ENCODE measurements around the gene PRR29.
"Not testable (repeated sequence)": the region's sequence is repeated elsewhere in the genome, so short reads cannot be mapped to it uniquely, and the experiment has no call there.

The PRR29 gene

GRCh38 chr17:63996430-63997182, 1.5 kb upstream of the PRR29 start:
- no peak for DNase-seq (ENCODE audit: low read depth in 1 of 2, low spot score in 1 of 2)

- no peak for DNase-seq (ENCODE audit: low read depth in 1 of 2, low spot score in 1 of 2)
Measured at GRCh38 chr17:63997341-63998048, 656 bp upstream of the PRR29 start.

GRCh38 chr17:63998721-63999679, 849 bp downstream of the PRR29 start:
- DNase-seq (ENCODE audit: low read depth in 1 of 2, low spot score in 1 of 2) = no peak

GRCh38 chr17:63999680-64000531, 1.8 kb downstream of the PRR29 start:
- DNase-seq (ENCODE audit: low read depth in 1 of 2, low spot score in 1 of 2) = no peak

GRCh38 chr17:64001091-64001579, 3.0 kb downstream of the PRR29 start:
- no peak for DNase-seq (ENCODE audit: low read depth in 1 of 2, low spot score in 1 of 2)

GRCh38 chr17:64001763-64002529, 3.8 kb downstream of the PRR29 start:
- no peak for DNase-seq (ENCODE audit: low read depth in 1 of 2, low spot score in 1 of 2)

- DNase-seq (ENCODE audit: low read depth in 1 of 2, low spot score in 1 of 2) = no peak
Measured at GRCh38 chr17:64002658-64003525, 4.7 kb downstream of the PRR29 start.

GRCh38 chr17:64003526-64004121, 5.5 kb downstream of the PRR29 start:
- DNase-seq (ENCODE audit: low read depth in 1 of 2, low spot score in 1 of 2) = no peak

- DNase-seq (ENCODE audit: low read depth in 1 of 2, low spot score in 1 of 2) = no peak
Measured at GRCh38 chr17:64004218-64004770, 6.1 kb downstream of the PRR29 start.

- no peak for DNase-seq (ENCODE audit: low read depth in 1 of 2, low spot score in 1 of 2)
Measured at GRCh38 chr17:64004903-64005733, 7.0 kb downstream of the PRR29 start.

GRCh38 chr17:64005734-64006167, 7.6 kb downstream of the PRR29 start:
- no peak for DNase-seq (ENCODE audit: low read depth in 1 of 2, low spot score in 1 of 2)

GRCh38 chr17:64006361-64007088, 8.4 kb downstream of the PRR29 start:
- DNase-seq (ENCODE audit: low read depth in 1 of 2, low spot score in 1 of 2) = no peak

GRCh38 chr17:64007089-64007837, 9.1 kb downstream of the PRR29 start:
- not testable (repeated sequence) for DNase-seq (ENCODE audit: low read depth in 1 of 2, low spot score in 1 of 2)

- no peak for DNase-seq (ENCODE audit: low read depth in 1 of 2, low spot score in 1 of 2)
Measured at GRCh38 chr17:64007838-64008282, 9.7 kb downstream of the PRR29 start.

- DNase-seq (ENCODE audit: low read depth in 1 of 2, low spot score in 1 of 2) = no peak
Measured at GRCh38 chr17:64008346-64008745, 10.2 kb downstream of the PRR29 start.

- no peak for DNase-seq (ENCODE audit: low read depth in 1 of 2, low spot score in 1 of 2)
Measured at GRCh38 chr17:64008830-64009229, 10.7 kb downstream of the PRR29 start.

All from stimulated activated CD4-positive, alpha-beta T cell treated with anti-CD3 and anti-CD28 coated beads, Interleukin-15, amount 100 ng/mL, for 1 hour (primary cell).